GM18498 (cell line): ENCODE measurements around the gene TMEM212.

ENCODE experiments used
- ATAC-seq: cut with Tn5 transposase; IDR thresholded peaks from one replicate; pipeline ENCODE4 v1.9.1; 2021; ENCODE audit warnings: mild to moderate bottlenecking, moderate library complexity; ENCODE audit not compliant: unreplicated experiment

Gene TMEM212

GRCh38 chr3:171833789-171834460, 9.2 kb upstream of the TMEM212 start:
- no peak for ATAC-seq

- ATAC-seq, result no peak
Observed at GRCh38 chr3:171834461-171834801, 8.7 kb upstream of the TMEM212 start.

GRCh38 chr3:171835116-171835515, 8.0 kb upstream of the TMEM212 start:
- ATAC-seq, result no peak

- ATAC-seq, result no peak
Observed at GRCh38 chr3:171835613-171836012, 7.5 kb upstream of the TMEM212 start.

- no peak for ATAC-seq
Observed at GRCh38 chr3:171836855-171837254, 6.3 kb upstream of the TMEM212 start.

GRCh38 chr3:171837698-171838097, 5.5 kb upstream of the TMEM212 start:
- ATAC-seq, result no peak

GRCh38 chr3:171838218-171838720, 4.9 kb upstream of the TMEM212 start:
- no peak for ATAC-seq

- no peak for ATAC-seq
Observed at GRCh38 chr3:171839270-171839669, 3.9 kb upstream of the TMEM212 start.

GRCh38 chr3:171840445-171840810, 2.7 kb upstream of the TMEM212 start:
- no peak for ATAC-seq

- ATAC-seq, result no peak
Observed at GRCh38 chr3:171840811-171841619, 2.1 kb upstream of the TMEM212 start.

GRCh38 chr3:171841620-171842000, 1.5 kb upstream of the TMEM212 start:
- no peak for ATAC-seq

GRCh38 chr3:171844873-171845272, 1.7 kb downstream of the TMEM212 start:
- ATAC-seq, result no peak

GRCh38 chr3:171845481-171846284, 2.5 kb downstream of the TMEM212 start:
- ATAC-seq, result no peak

- peak; percentile 92 for ATAC-seq
Observed at GRCh38 chr3:171846597-171846996, 3.4 kb downstream of the TMEM212 start.

GRCh38 chr3:171847133-171847532, 4.0 kb downstream of the TMEM212 start:
- ATAC-seq, result no peak

GRCh38 chr3:171847595-171848259, 4.6 kb downstream of the TMEM212 start:
- no peak for ATAC-seq

- no peak for ATAC-seq
Observed at GRCh38 chr3:171849617-171850319, 6.6 kb downstream of the TMEM212 start.

- ATAC-seq, result no peak
Observed at GRCh38 chr3:171850320-171850959, 7.3 kb downstream of the TMEM212 start.

- no peak for ATAC-seq
Observed at GRCh38 chr3:171850960-171851659, 8.0 kb downstream of the TMEM212 start.
